Gastrocnemius medialis (tissue), 4 donors: ENCODE results near the gene AMBP. TPM values are rescaled to one million over a fixed set of nuclear protein-coding genes. Genes with fewer than 3 reads are reported as not detected.

Experiments
- ATAC-seq, 2 donors: fragments of 150-250 bp; one replicate each; pipeline ENCODE4 v1.9.1; 2016
- DNase-seq, 2 donors: peaks; one replicate each; pipeline ENCODE4 v3.0.0-alpha.2; 2019
- H3K27ac ChIP-seq, 4 donors: fragments of 200-600 bp; sonication (generic); 1 replicate in 1 of 4; 2 replicates in 3 of 4; pipeline ENCODE4 v1.5.1; 2016 to 2018; ENCODE audit warnings: mild to moderate bottlenecking in 2 of 4, moderate library complexity in 1 of 4
- H3K27me3 ChIP-seq, 3 donors: fragments of 200-600 bp; sonication (generic) in 2 of 3; 1 replicate in 1 of 3; 2 replicates in 2 of 3; pipeline versions ENCODE4 v1.5.1 to v1.6.0; 2016 to 2019; ENCODE audit warnings: mild to moderate bottlenecking in 1 of 3, moderate library complexity in 1 of 3
- H3K36me3 ChIP-seq, 2 donors: fragments of 200-600 bp; sonication (generic) in 1 of 2; one replicate each; pipeline ENCODE4 v1.5.1; 2017 to 2018
- H3K4me1 ChIP-seq, 2 donors: fragments of 200-600 bp; sonication (generic) in 1 of 2; one replicate each; pipeline ENCODE4 v1.5.1; 2016 to 2017; ENCODE audit warnings: mild to moderate bottlenecking in 2 of 2
- H3K4me3 ChIP-seq, 4 donors: fragments of 200-600 bp; sonication (generic) in 3 of 4; 1 replicate in 1 of 4; 2 replicates in 3 of 4; pipeline ENCODE4 v1.5.1; 2016 to 2019; ENCODE audit warnings: mild to moderate bottlenecking in 2 of 4
- H3K9me3 ChIP-seq, 3 donors: fragments of 200-600 bp; sonication (generic) in 2 of 3; 1 replicate in 1 of 3; 2 replicates in 2 of 3; pipeline ENCODE4 v1.5.1; 2016 to 2019
- CTCF ChIP-seq, 5 experiments: fragments of 450-650 bp in 3 of 5; fragments of 200-600 bp in 2 of 5; sonication (generic) in 2 of 5; IDR thresholded peaks in 4 of 5; conservative IDR thresholded peaks in 1 of 5; 1 replicate in 4 of 5; 2 replicates in 1 of 5; pipeline ENCODE4 v1.5.1; 2016 to 2019; ENCODE audit warnings: antibody characterized with exemption in 5 of 5, mild to moderate bottlenecking in 3 of 5, moderate library complexity in 3 of 5
- POLR2A ChIP-seq, 2 donors: fragments of 450-650 bp; IDR thresholded peaks; one replicate each; pipeline ENCODE4 v1.6.1; 2017; ENCODE audit warnings: antibody characterized with exemption in 2 of 2, mild to moderate bottlenecking in 2 of 2, moderate library complexity in 2 of 2
- in situ Hi-C, 4 donors: fragments of 200-750 bp; cut with MboI; loops; one replicate each; pipeline versions ENCODE4 v1.15.0 to v1.8.0; 2017; ENCODE audit warnings: low sequenced_read_pairs in 4 of 4
- intact Hi-C: fragments of 100-400 bp; cut with DNase I; formaldehyde crosslinking; loops from one replicate; pipeline ENCODE4 v1.15.1; 2023; ENCODE audit warnings: low total_unique reads
- total RNA-seq, 4 donors: library from RNA; depleted of rRNA; stranded (reverse); fragments of >200 nt; gene quantifications; one replicate each; pipeline versions ENCODE4 v1.1.0 to v1.2.3, GENCODE V29; 2016

Gene AMBP
- total RNA-seq, 4 donors from 2014 or later: 3.2 to 7.2 TPM; not detected in 2

- intact Hi-C loops: no loop called here
- Histone ChIP-seq H3K27me3 (no peaks in the 10 kb centered on the region), H3K9me3 (no peaks in the 10 kb centered on the region), H3K27ac (no peak overlapping the region), H3K4me1 (no peaks in the 10 kb centered on the region), H3K4me3 (no peak overlapping the region), H3K36me3 (no peaks in the 10 kb centered on the region)
- no peak for DNase-seq
- in situ Hi-C loops: no loop called here
- TF ChIP-seq CTCF (IDR thresholded peaks at IDR 0.05 in 4 of 5, conservative IDR thresholded peaks at IDR 0.05 in 1 of 5) (no peak), POLR2A (IDR thresholded peaks at IDR 0.05) (no peak)
- ATAC-seq: no peak
Observed at GRCh38 chr9:114016629-114017423, 61.3 kb downstream of the AMBP start.

- Histone ChIP-seq H3K36me3 (no peaks in the 10 kb centered on the region), H3K4me3 (no peak overlapping the region), H3K27me3 (no peaks in the 10 kb centered on the region), H3K27ac (no peak overlapping the region), H3K9me3 (no peaks in the 10 kb centered on the region), H3K4me1 (no peaks in the 10 kb centered on the region)
- DNase-seq (no peak), ATAC-seq (no peak)
- TF ChIP-seq POLR2A (IDR thresholded peaks at IDR 0.05): no peak
- TF ChIP-seq CTCF (IDR thresholded peaks at IDR 0.05 in 4 of 5, conservative IDR thresholded peaks at IDR 0.05 in 1 of 5): no peak
- in situ Hi-C loops: no loop called here
- intact Hi-C loops: no loop called here
Observed at GRCh38 chr9:114016101-114016500, 62.0 kb downstream of the AMBP start.

- no peak for TF ChIP-seq POLR2A (IDR thresholded peaks at IDR 0.05)
- Histone ChIP-seq H3K36me3 (no peaks in the 10 kb centered on the region), H3K9me3 (no peaks in the 10 kb centered on the region), H3K4me3 (no peak overlapping the region), H3K27ac (no peak overlapping the region), H3K27me3 (no peaks in the 10 kb centered on the region), H3K4me1 (no peaks in the 10 kb centered on the region)
- in situ Hi-C loops: no loop called here
- intact Hi-C loops: no loop called here
- ATAC-seq (no peak), DNase-seq (no peak)
Observed at GRCh38 chr9:114015607-114016006, 62.5 kb downstream of the AMBP start.

- no peaks in the 10 kb centered on the region for H3K27me3 ChIP-seq
- H3K4me1 ChIP-seq: no peaks in the 10 kb centered on the region
- H3K27ac ChIP-seq: no peak overlapping the region
- no peak for TF ChIP-seq CTCF (IDR thresholded peaks at IDR 0.05 in 4 of 5, conservative IDR thresholded peaks at IDR 0.05 in 1 of 5)
- TF ChIP-seq POLR2A (IDR thresholded peaks at IDR 0.05): no peak
- no peak for ATAC-seq
- H3K36me3 ChIP-seq: no peaks in the 10 kb centered on the region
- in situ Hi-C loops: no loop called here
- no peaks in the 10 kb centered on the region for H3K9me3 ChIP-seq
- no peak overlapping the region for H3K4me3 ChIP-seq
- DNase-seq: no peak
- intact Hi-C loops: no loop called here
Observed at GRCh38 chr9:114014044-114014443, 64.1 kb downstream of the AMBP start.

GRCh38 chr9:114012126-114012525 is 66.0 kb downstream of the AMBP start:
- in situ Hi-C loops: no loop called here
- H3K36me3 ChIP-seq: no peaks in the 10 kb centered on the region

More at GRCh38 chr9:114012126-114012525, 66.0 kb downstream of the AMBP start:
- DNase-seq (no peak), ATAC-seq (no peak)
- Histone ChIP-seq H3K27ac (no peak overlapping the region), H3K27me3 (no peaks in the 10 kb centered on the region), H3K9me3 (no peaks in the 10 kb centered on the region), H3K4me1 (no peaks in the 10 kb centered on the region), H3K4me3 (no peak overlapping the region)
- no peak for TF ChIP-seq CTCF (IDR thresholded peaks at IDR 0.05 in 4 of 5, conservative IDR thresholded peaks at IDR 0.05 in 1 of 5)
- no peak for TF ChIP-seq POLR2A (IDR thresholded peaks at IDR 0.05)
- intact Hi-C loops: no loop called here
